Peyer's patch (tissue), 4 donors: ENCODE measurements around the gene HCRTR1.

Source experiments
- CTCF ChIP-seq, 6 experiments: fragments of 450-650 bp in 4 of 6; fragments of 200-600 bp in 2 of 6; sonication (generic) in 1 of 6; IDR thresholded peaks; one replicate each; pipeline ENCODE4 v1.5.1; 2017 to 2019; ENCODE audit warnings: antibody characterized with exemption in 6 of 6, mild to moderate bottlenecking in 3 of 6, moderate library complexity in 1 of 6
- POLR2A ChIP-seq, 2 donors: fragments of 450-650 bp; IDR thresholded peaks; one replicate each; pipeline ENCODE4 v1.5.1; 2017; ENCODE audit warnings: antibody characterized with exemption in 2 of 2, mild to moderate bottlenecking in 2 of 2, moderate library complexity in 2 of 2

- no peak for TF ChIP-seq POLR2A (IDR thresholded peaks at IDR 0.05)
- no peak for TF ChIP-seq CTCF (IDR thresholded peaks at IDR 0.05)
Measured at GRCh38 chr1:31615939-31616338, 1.6 kb upstream of the HCRTR1 start.
